ENCODE results near the gene GFPT2. TPM values are rescaled to one million over a fixed set of nuclear protein-coding genes. Genes with fewer than 3 reads are reported as not detected.

GFPT2 gene
- total RNA-seq, 1 donor from 2014 or later: 2.4 TPM

- H3K4me3 ChIP-seq (ENCODE audit: low read depth, low read length): no peak overlapping the region
- TF ChIP-seq CTCF (conservative IDR thresholded peaks at IDR 0.05; ENCODE audit: low read depth, low read length): no peak
- DNase-seq (ENCODE audit: low read depth): no peak
Measured at GRCh38 chr5:180378438-180379344, 25.6 kb upstream of the GFPT2 start.

GRCh38 chr5:180377556-180378197 is 24.5 kb upstream of the GFPT2 start:
- TF ChIP-seq CTCF (conservative IDR thresholded peaks at IDR 0.05; ENCODE audit: low read depth, low read length): no peak
- DNase-seq (ENCODE audit: low read depth): no peak
- no peak overlapping the region for H3K4me3 ChIP-seq (ENCODE audit: low read depth, low read length)

- no peak for DNase-seq (ENCODE audit: low read depth)
- no peak overlapping the region for H3K4me3 ChIP-seq (ENCODE audit: low read depth, low read length)
- no peak for TF ChIP-seq CTCF (conservative IDR thresholded peaks at IDR 0.05; ENCODE audit: low read depth, low read length)
Measured at GRCh38 chr5:180376511-180376910, 23.4 kb upstream of the GFPT2 start.

GRCh38 chr5:180375955-180376354 is 22.8 kb upstream of the GFPT2 start:
- DNase-seq (ENCODE audit: low read depth): no peak
- no peak for TF ChIP-seq CTCF (conservative IDR thresholded peaks at IDR 0.05; ENCODE audit: low read depth, low read length)
- H3K4me3 ChIP-seq (ENCODE audit: low read depth, low read length): no peak overlapping the region

GRCh38 chr5:180375291-180375690 is 22.2 kb upstream of the GFPT2 start:
- no peak for DNase-seq (ENCODE audit: low read depth)
- TF ChIP-seq CTCF (conservative IDR thresholded peaks at IDR 0.05; ENCODE audit: low read depth, low read length): no peak
- H3K4me3 ChIP-seq (ENCODE audit: low read depth, low read length): no peak overlapping the region

GRCh38 chr5:180373870-180374269 is 20.7 kb upstream of the GFPT2 start:
- H3K4me3 ChIP-seq (ENCODE audit: low read depth, low read length): no peak overlapping the region
- DNase-seq (ENCODE audit: low read depth): no peak
- no peak for TF ChIP-seq CTCF (conservative IDR thresholded peaks at IDR 0.05; ENCODE audit: low read depth, low read length)

Measured in epithelial cell of proximal tubule (primary cell).